IMR-90 (cell line): ENCODE measurements around the gene SPDYE4.
"Not testable (repeated sequence)": the region's sequence is repeated elsewhere in the genome, so short reads cannot be mapped to it uniquely, and the experiment has no call there.

Experiments
- MAZ ChIP-seq: IDR thresholded peaks from 2 replicates; pipeline ENCODE4 v1.6.1; 2012; ENCODE audit warnings: low read depth, mild to moderate bottlenecking, low read length, improper control_type of control experiment, moderate library complexity, borderline replicate concordance
- MXI1 ChIP-seq: IDR thresholded peaks from 2 replicates; pipeline ENCODE4 v1.6.1; 2012; ENCODE audit warnings: low read depth, mild to moderate bottlenecking, low read length, moderate library complexity, borderline replicate concordance
- POLR2A ChIP-seq: IDR thresholded peaks from 2 replicates; pipeline ENCODE4 v1.6.1; 2012; ENCODE audit warnings: mild to moderate bottlenecking, low read depth, low read length
- RAD21 ChIP-seq: IDR thresholded peaks from 2 replicates; pipeline ENCODE4 v1.6.1; 2012; ENCODE audit warnings: low read length, improper control_type of control experiment
- RFX5 ChIP-seq: IDR thresholded peaks from 2 replicates; pipeline ENCODE4 v1.8.0; 2012; ENCODE audit warnings: low read depth, mild to moderate bottlenecking, low read length, moderate library complexity
- SMC3 ChIP-seq: fragments of 150-350 bp; IDR thresholded peaks from 2 replicates; pipeline ENCODE4 v1.6.1; 2016; ENCODE audit warnings: low read depth, mild to moderate bottlenecking, antibody characterized with exemption, low read length, moderate library complexity
- TF ChIP-seq, protein P1 (sequence below): conservative IDR thresholded peaks from 2 replicates; pipeline ENCODE4 v1.5.1; 2012; ENCODE audit warnings: mild to moderate bottlenecking, low read depth, low read length, improper control_type of control experiment

- not testable (repeated sequence) for TF ChIP-seq RFX5, POLR2A, RAD21, SMC3, MXI1, MAZ
- TF ChIP-seq, protein P1, sequence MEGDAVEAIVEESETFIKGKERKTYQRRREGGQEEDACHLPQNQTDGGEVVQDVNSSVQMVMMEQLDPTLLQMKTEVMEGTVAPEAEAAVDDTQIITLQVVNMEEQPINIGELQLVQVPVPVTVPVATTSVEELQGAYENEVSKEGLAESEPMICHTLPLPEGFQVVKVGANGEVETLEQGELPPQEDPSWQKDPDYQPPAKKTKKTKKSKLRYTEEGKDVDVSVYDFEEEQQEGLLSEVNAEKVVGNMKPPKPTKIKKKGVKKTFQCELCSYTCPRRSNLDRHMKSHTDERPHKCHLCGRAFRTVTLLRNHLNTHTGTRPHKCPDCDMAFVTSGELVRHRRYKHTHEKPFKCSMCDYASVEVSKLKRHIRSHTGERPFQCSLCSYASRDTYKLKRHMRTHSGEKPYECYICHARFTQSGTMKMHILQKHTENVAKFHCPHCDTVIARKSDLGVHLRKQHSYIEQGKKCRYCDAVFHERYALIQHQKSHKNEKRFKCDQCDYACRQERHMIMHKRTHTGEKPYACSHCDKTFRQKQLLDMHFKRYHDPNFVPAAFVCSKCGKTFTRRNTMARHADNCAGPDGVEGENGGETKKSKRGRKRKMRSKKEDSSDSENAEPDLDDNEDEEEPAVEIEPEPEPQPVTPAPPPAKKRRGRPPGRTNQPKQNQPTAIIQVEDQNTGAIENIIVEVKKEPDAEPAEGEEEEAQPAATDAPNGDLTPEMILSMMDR: not testable (repeated sequence)
These were observed 47.0 kb upstream of the SPDYE4 start for GRCh38 chr17:8805396-8805795.
